Small intestine (tissue), 7 donors: ENCODE results near the gene RERE. TPM values are rescaled to one million over a fixed set of nuclear protein-coding genes. Genes with fewer than 3 reads are reported as not detected.
"Not testable (repeated sequence)": the region's sequence is repeated elsewhere in the genome, so short reads cannot be mapped to it uniquely, and the experiment has no call there.

Experiments used
- DNase-seq, 2 donors: peaks; one replicate each; pipeline versions ENCODE4 v3.0.0 to v3.0.0-alpha.2; 2013
- FAIRE-seq: peaks from 2 replicates; lab custom pipeline; 2012; peaks lifted over from hg19 to GRCh38; lab: Jason Lieb, UNC
- H3K27ac ChIP-seq, 3 donors: one replicate each; pipeline ENCODE4 v1.5.1; 2013; ENCODE audit warnings: low read length in 2 of 3, mild to moderate bottlenecking in 2 of 3, control low read depth in 1 of 3, inconsistent platforms in 1 of 3, low read depth in 1 of 3, moderate library complexity in 1 of 3
- H3K27me3 ChIP-seq, 3 donors: one replicate each; pipeline ENCODE4 v1.6.1; 2013; ENCODE audit warnings: low read length in 3 of 3, inconsistent platforms in 1 of 3; ENCODE audit not compliant: control insufficient read depth in 3 of 3, insufficient read depth in 3 of 3
- H3K36me3 ChIP-seq, 3 donors: one replicate each; pipeline ENCODE4 v1.6.1; 2013; ENCODE audit warnings: low read length in 3 of 3, inconsistent platforms in 1 of 3, low read depth in 1 of 3, mild to moderate bottlenecking in 1 of 3, moderate library complexity in 1 of 3; ENCODE audit not compliant: control insufficient read depth in 3 of 3, insufficient read depth in 2 of 3
- H3K4me1 ChIP-seq, 3 donors: one replicate each; pipeline ENCODE4 v1.6.1; 2013; ENCODE audit warnings: low read length in 2 of 3, inconsistent platforms in 1 of 3, low read depth in 1 of 3, mild to moderate bottlenecking in 1 of 3, moderate library complexity in 1 of 3; ENCODE audit not compliant: control insufficient read depth in 3 of 3, insufficient read depth in 2 of 3
- H3K4me3 ChIP-seq, 3 donors: one replicate each; pipeline ENCODE4 v1.5.1; 2013; ENCODE audit warnings: low read length in 3 of 3, control low read depth in 1 of 3, inconsistent platforms in 1 of 3, low read depth in 1 of 3, mild to moderate bottlenecking in 1 of 3, moderate library complexity in 1 of 3
- H3K9me3 ChIP-seq, 2 donors: one replicate each; pipeline ENCODE4 v1.6.1; 2013; ENCODE audit warnings: low read depth in 1 of 2, low read length in 1 of 2; ENCODE audit not compliant: control insufficient read depth in 2 of 2, insufficient read depth in 1 of 2
- WGBS, 3 donors: extraction: QIAGEN DNeasy Blood & Tissue Kit; methylation state at CpG; one replicate each; pipeline ENCODE4 v1.1.7; 2013; 5-methylcytosine and 5-hydroxymethylcytosine counted together
- polyA plus RNA-seq, 4 donors: library from polyadenylated mRNA; stranded (reverse) in 3 of 4; unstranded in 1 of 4; fragments of 200-250 nt in 3 of 4; fragments of 120-200 nt in 1 of 4; gene quantifications; one replicate each; pipeline versions ENCODE4 v1.2.1 to v1.2.3, GENCODE V29; 2013
- donor health status: healthy with polysubstance abuse.
- donor health status: control.
- donor health status: control.
- donor health status: Bipolar disorder and iron deficiency.
- donor health status: healthy.

The RERE gene
- polyA plus RNA-seq, 4 donors = 19.5 to 66.8 (median 25.8) TPM

DNA sequence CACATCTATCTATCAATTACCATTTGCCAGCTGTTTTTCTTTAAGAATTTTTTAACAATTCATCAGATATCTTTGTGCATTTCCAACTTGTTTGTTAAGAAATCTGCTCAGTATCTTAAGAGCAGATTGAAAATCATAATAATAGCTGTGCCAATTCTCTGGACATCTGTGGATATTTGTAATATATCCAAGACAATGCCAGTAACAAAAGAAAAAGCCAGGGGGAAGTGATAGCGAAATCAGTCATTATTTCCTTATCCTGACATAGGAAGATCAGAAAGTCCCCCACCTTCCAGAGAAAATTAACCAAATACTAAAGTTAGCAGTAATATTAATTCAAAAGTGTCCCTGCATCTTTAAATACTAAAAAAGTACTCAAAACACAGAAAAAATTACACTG, 217.1 kb downstream of the RERE start:
- WGBS, 3 donors = 70 to 97% (median 87%) methylated on average over 1 of the region's 1 CpG
- Histone ChIP-seq H3K27ac (no peak overlapping the region), H3K4me3 (no peak overlapping the region), H3K36me3 (peaks cover 0 to 14% (median 0%) of the 10 kb centered on the region in 3 donors), H3K4me1 (peaks cover 2 to 17% (median 8%) of the 10 kb centered on the region in 3 donors), H3K27me3 (no peaks in the 10 kb centered on the region), H3K9me3 (no peaks in the 10 kb centered on the region)
- DNase-seq = no peak
- FAIRE-seq = no peak

DNA sequence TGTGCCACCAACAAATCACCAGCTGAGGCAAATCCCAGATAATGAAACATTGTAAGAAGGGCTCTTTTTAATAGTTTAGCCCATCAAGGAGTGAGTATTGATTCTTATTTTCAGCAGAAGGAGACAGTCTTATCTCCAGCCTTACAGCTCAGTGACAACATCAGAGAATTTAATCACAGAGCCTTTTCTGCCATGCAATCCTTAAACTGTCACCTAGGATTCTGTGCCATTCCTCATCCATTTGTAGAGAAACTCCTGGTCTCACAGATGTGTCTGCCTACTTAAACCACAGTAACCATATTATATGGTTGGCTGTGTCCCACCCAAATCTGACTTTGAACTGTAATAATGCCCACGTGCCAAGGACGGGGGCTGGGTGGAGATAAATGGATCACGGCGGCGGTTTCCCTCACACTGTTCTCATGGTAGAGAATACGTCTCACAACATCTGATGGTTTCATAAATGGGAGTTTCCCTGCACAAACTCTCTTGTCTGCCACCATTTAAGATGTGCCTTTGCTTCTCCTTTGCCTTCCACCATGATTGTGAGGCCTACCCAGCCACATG, 217.7 kb downstream of the RERE start:
- WGBS, 3 donors = 20 to 69% (median 32%) methylated on average over 6 of the region's 6 CpGs
- Histone ChIP-seq H3K36me3 (peaks cover 0 to 14% (median 0%) of the 10 kb centered on the region in 3 donors), H3K27me3 (no peaks in the 10 kb centered on the region), H3K27ac (peak overlapping the region in 1 of 3 donors; percentile 34), H3K4me1 (peaks cover 2 to 17% (median 8%) of the 10 kb centered on the region in 3 donors), H3K9me3 (no peaks in the 10 kb centered on the region), H3K4me3 (no peak overlapping the region)
- DNase-seq (peak; percentile 35 to 77), FAIRE-seq (no peak)

GRCh38 chr1:8598783-8599182, 218.7 kb downstream of the RERE start:
- Histone ChIP-seq H3K9me3 (no peaks in the 10 kb centered on the region), H3K27ac (peak overlapping the region in 2 of 3 donors; percentile 33 to 43), H3K4me3 (no peak overlapping the region), H3K36me3 (peaks cover 0 to 16% (median 0%) of the 10 kb centered on the region in 3 donors), H3K4me1 (peaks cover 2 to 17% (median 6%) of the 10 kb centered on the region in 3 donors), H3K27me3 (no peaks in the 10 kb centered on the region)
- no peak for DNase-seq
- 65 to 75% (median 71%) methylated on average over 4 of the region's 4 CpGs for WGBS, 3 donors
- FAIRE-seq = no peak

- 38 to 58% (median 49%) methylated on average over 15 of the region's 15 CpGs for WGBS, 3 donors
- FAIRE-seq (no peak), DNase-seq (peak; percentile 45 to 72)
- H3K27me3 ChIP-seq = no peaks in the 10 kb centered on the region
- no peak overlapping the region for H3K4me3 ChIP-seq
- peak overlapping the region in 2 of 3 donors; percentile 33 to 43 for H3K27ac ChIP-seq
- peaks cover 2 to 17% (median 6%) of the 10 kb centered on the region in 3 donors for H3K4me1 ChIP-seq
- H3K36me3 ChIP-seq = peaks cover 0 to 20% (median 0%) of the 10 kb centered on the region in 3 donors
- peaks cover 0 to 6% of the 10 kb centered on the region in 2 donors for H3K9me3 ChIP-seq
Measured at GRCh38 chr1:8598060-8598724, 219.2 kb downstream of the RERE start.

DNA sequence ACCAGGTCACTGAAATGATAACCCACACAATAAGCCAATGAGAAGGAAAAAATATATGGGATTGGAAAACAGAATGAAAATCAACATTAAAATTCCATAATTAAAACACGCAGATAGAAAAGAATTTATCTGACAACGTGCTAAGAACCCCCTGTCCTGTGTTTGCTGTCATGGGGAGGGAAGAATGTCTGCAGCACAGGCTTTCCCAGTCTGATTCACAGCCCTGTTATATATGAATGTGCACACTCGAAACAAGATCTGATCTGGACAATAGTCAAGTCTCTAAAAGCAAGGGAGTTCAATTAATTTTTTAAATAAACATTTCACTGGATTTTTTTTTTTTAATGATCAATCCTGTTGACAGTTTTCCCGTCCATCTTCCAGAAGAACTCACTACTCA, 220.0 kb downstream of the RERE start:
- FAIRE-seq (no peak), DNase-seq (no peak)
- peaks cover 2 to 17% (median 4%) of the 10 kb centered on the region in 3 donors for H3K4me1 ChIP-seq
- H3K4me3 ChIP-seq = no peak overlapping the region
- WGBS, 3 donors = 72 to 77% (median 73%) methylated on average over 4 of the region's 4 CpGs
- peaks cover 0 to 20% (median 0%) of the 10 kb centered on the region in 3 donors for H3K36me3 ChIP-seq
- H3K27ac ChIP-seq = peak overlapping the region in 1 of 3 donors; percentile 17
- peaks cover 0 to 9% of the 10 kb centered on the region in 2 donors for H3K9me3 ChIP-seq
- H3K27me3 ChIP-seq = no peaks in the 10 kb centered on the region

GRCh38 chr1:8595941-8596340, 221.5 kb downstream of the RERE start:
- peak overlapping the region in 1 of 3 donors; percentile 48 for H3K27ac ChIP-seq
- peaks cover 2 to 17% (median 6%) of the 10 kb centered on the region in 3 donors for H3K4me1 ChIP-seq
- DNase-seq (no peak), FAIRE-seq (no peak)
- no peaks in the 10 kb centered on the region for H3K27me3 ChIP-seq
- H3K4me3 ChIP-seq = no peak overlapping the region
- peaks cover 0 to 18% (median 0%) of the 10 kb centered on the region in 3 donors for H3K36me3 ChIP-seq
- H3K9me3 ChIP-seq = peaks cover 0 to 9% of the 10 kb centered on the region in 2 donors
- 48 to 73% (median 64%) methylated on average over 1 of the region's 1 CpG for WGBS, 3 donors

GRCh38 chr1:8595332-8595731, 222.1 kb downstream of the RERE start:
- no peak for DNase-seq
- Histone ChIP-seq H3K4me3 (no peak overlapping the region), H3K27ac (no peak overlapping the region), H3K36me3 (peaks cover 0 to 18% (median 0%) of the 10 kb centered on the region in 3 donors), H3K9me3 (peaks cover 0 to 9% of the 10 kb centered on the region in 2 donors), H3K4me1 (peaks cover 2 to 17% (median 6%) of the 10 kb centered on the region in 3 donors), H3K27me3 (no peaks in the 10 kb centered on the region)
- peak; percentile 68 for FAIRE-seq

- not testable (repeated sequence) for H3K27me3 ChIP-seq, DNase-seq, H3K9me3 ChIP-seq, FAIRE-seq, H3K4me1 ChIP-seq, H3K4me3 ChIP-seq, H3K27ac ChIP-seq
- WGBS, 3 donors = 89 to 93% (median 92%) methylated on average over 3 of the region's 3 CpGs
- peaks cover 0 to 14% (median 0%) of the 10 kb centered on the region in 3 donors for H3K36me3 ChIP-seq
Measured at GRCh38 chr1:8593292-8593691, 224.1 kb downstream of the RERE start.
